ENCODE data around the gene LRRC28. TPM values are rescaled to one million over a fixed set of nuclear protein-coding genes. Genes with fewer than 3 reads are reported as not detected.

LRRC28 gene
- total RNA-seq (2021; ENCODE audit: unreplicated experiment) (21.4 TPM), Bru-seq, nascent RNA (percentile 60 among the genes with signal in this experiment), BruChase-seq, experiment 1, labeled RNA remaining after a 6-hour chase (percentile 56 among the genes with signal in this experiment), BruChase-seq, experiment 2, labeled RNA remaining after a 2-hour chase (percentile 61 among the genes with signal in this experiment)
- 13.2 and 15.8 TPM in 2 replicates for polyA plus RNA-seq (2012)
- long read RNA-seq, full-length matches to known transcripts = 6 of 20 reads
- long read RNA-seq, partial matches to known transcripts = 1 of 20 reads
- long read RNA-seq, other reads (novel, unspliced or antisense) = 13 of 20 reads

DNA sequence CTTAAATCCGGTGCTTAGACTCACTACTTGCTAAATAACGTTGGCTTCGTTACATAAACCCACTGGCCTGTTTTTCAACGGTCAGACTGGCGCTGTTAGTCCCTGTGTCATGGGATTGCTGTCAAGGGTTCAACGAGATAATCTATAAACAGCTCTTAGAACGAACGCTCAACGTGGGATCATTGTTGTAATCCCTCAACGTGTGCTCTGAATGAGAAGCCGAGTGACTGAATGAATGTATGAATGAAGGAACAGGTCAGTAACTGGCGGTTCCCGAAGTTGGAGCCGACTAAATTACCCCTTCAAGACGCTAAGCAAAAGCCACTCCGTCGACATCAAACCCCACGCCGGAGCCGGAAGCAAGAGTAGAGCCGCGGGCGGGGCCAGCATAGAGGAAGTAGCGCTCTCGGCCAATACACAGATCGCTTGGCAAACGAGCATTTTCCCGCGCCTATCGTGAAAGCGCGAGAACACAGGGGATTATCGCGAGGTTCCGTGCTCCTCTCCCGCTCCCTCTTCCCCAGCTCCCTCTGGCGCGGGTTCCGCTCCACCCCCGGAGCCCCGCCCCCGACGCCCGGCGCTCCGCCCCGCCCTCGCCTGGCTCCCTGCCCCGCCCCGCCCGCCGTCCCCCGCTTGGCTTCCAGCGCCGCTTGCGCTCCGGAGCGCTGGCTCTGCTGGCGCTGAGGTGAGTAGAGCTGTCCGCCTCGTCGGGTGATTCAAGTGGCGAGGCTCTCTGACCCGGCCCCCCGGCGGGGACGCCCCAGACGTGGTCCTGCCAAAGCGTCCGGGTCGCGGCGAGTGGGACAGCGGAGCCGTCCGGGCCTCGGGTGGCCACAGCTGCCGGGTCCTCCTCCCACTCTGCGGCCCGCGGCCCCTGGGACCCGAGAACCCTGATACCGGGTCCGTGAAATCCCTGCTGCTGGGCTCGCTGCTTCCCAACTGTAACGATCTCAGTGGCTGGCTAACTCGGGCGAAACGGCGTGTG is at the start of gene LRRC28:
LRRC28 (plus strand) TSS at position 625 of the 985 bp plus-strand sequence. CDS start 4,477 bp downstream, outside the sequence.
- TSS peak; percentile 78 for BruUV-seq (replicated peaks)
- CTCF ChIA-PET = interaction anchor here (1.0 to 1.9 kb wide), 5 partner anchors 21 to 505 kb away, joined by 3 to 8 read pairs (median 4); no protein-coding TSS in a partner anchor

More for the DNA sequence above, at the start of gene LRRC28:
- ChIA-PET RAD21 (ENCODE audit: low non-redundant PET in 1 of 2, low total read pairs in 2 of 2, uncharacterized antibody in 2 of 2, unreplicated experiment in 2 of 2) (interaction anchor here (0.6 to 0.9 kb wide), 2 partner anchors 453 to 465 kb away, joined by 3 read pairs; no protein-coding TSS in a partner anchor), POLR2A (interaction anchor here (0.7 to 1.5 kb wide), 8 partner anchors 9 to 453 kb away, joined by 3 to 6 read pairs (median 3); no protein-coding TSS in a partner anchor)
- Histone ChIP-seq H3K4me2 (ENCODE audit: low read length) (peak within 1 kb of the TSS; percentile 74), H3K9me3 (ENCODE audit: control insufficient read depth in 1 of 2, insufficient read depth in 1 of 2, low read depth in 1 of 2, low read length in 2 of 2) (no peaks in the 10 kb centered on the region), H3K36me3 (ENCODE audit: control insufficient read depth in 1 of 2, insufficient read depth in 2 of 2, low read length in 2 of 2) (no peaks in the 10 kb centered on the region), H3K4me1 (ENCODE audit: control insufficient read depth in 1 of 2, insufficient read depth in 2 of 2, low read length in 2 of 2) (peaks cover 11 to 23% of the 10 kb centered on the region in 2 experiments; a peak in 3 of 4 replicates), H3K27ac (ENCODE audit: low read depth, low read length) (peak within 1 kb of the TSS; percentile 70), H4K20me1 (ENCODE audit: insufficient read depth) (no peaks in the 10 kb centered on the region), H3K4me3 (replicated peaks in 1 of 2; ENCODE audit: low read depth in 1 of 2, low read length in 2 of 2) (peak within 1 kb of the TSS; percentile 77 to 83), H3K27me3 (ENCODE audit: insufficient read depth, low read length) (no peaks in the 10 kb centered on the region), H3K9me2 (ENCODE audit: insufficient read depth) (no peaks in the 10 kb centered on the region), H3K79me2 (ENCODE audit: insufficient read depth, low read length) (peaks cover 16% of the 10 kb centered on the region), H2AFZ (ENCODE audit: low read depth, low read length, poor library complexity, severe bottlenecking) (peak within 1 kb of the TSS; percentile 65), H3K9ac (ENCODE audit: low read length) (peak within 1 kb of the TSS; percentile 81)
- TF ChIP-seq POLR2A (IDR thresholded peaks at IDR 0.05; ENCODE audit: borderline replicate concordance, extremely low read depth, insufficient read depth, insufficient read length) (peak; percentile 55), EGR1 (IDR thresholded peaks at IDR 0.05; ENCODE audit: low read depth) (peak; percentile 26; the same call in 1 of the 2 replicates), CEBPB (IDR thresholded peaks at IDR 0.05; ENCODE audit: low read depth) (no peak), SIN3A (IDR thresholded peaks at IDR 0.05; ENCODE audit: low read depth) (peak; percentile 59; the same call in 1 of the 2 replicates), CBX3 (IDR thresholded peaks at IDR 0.05; ENCODE audit: low read depth) (0 out of 2 replicates have a peak, but pooled peaks have one; percentile 54), TCF7L2 (IDR thresholded peaks at IDR 0.05; ENCODE audit: borderline replicate concordance, extremely low read depth, insufficient read depth, insufficient read length) (peak; percentile 30), FOSL1 (IDR thresholded peaks at IDR 0.05; ENCODE audit: low read depth) (no peak), POLR2AphosphoS5 (IDR thresholded peaks at IDR 0.05; ENCODE audit: low read depth, low read length) (peak; percentile 94), YY1 (IDR thresholded peaks at IDR 0.05; ENCODE audit: extremely low read depth, insufficient replicate concordance, low read depth, low read length) (peak; percentile 22), ZFX (IDR thresholded peaks at IDR 0.05) (peak; percentile 45; the same call in 1 of the 2 replicates), ZNF274 (IDR thresholded peaks at IDR 0.05; ENCODE audit: low read depth, low read length) (no peak), ELF1 (IDR thresholded peaks at IDR 0.05; ENCODE audit: borderline replicate concordance, low read depth) (peak; percentile 86), SP1 (IDR thresholded peaks at IDR 0.05; ENCODE audit: low read depth) (peak; percentile 89)
- TF ChIP-seq, protein P1, sequence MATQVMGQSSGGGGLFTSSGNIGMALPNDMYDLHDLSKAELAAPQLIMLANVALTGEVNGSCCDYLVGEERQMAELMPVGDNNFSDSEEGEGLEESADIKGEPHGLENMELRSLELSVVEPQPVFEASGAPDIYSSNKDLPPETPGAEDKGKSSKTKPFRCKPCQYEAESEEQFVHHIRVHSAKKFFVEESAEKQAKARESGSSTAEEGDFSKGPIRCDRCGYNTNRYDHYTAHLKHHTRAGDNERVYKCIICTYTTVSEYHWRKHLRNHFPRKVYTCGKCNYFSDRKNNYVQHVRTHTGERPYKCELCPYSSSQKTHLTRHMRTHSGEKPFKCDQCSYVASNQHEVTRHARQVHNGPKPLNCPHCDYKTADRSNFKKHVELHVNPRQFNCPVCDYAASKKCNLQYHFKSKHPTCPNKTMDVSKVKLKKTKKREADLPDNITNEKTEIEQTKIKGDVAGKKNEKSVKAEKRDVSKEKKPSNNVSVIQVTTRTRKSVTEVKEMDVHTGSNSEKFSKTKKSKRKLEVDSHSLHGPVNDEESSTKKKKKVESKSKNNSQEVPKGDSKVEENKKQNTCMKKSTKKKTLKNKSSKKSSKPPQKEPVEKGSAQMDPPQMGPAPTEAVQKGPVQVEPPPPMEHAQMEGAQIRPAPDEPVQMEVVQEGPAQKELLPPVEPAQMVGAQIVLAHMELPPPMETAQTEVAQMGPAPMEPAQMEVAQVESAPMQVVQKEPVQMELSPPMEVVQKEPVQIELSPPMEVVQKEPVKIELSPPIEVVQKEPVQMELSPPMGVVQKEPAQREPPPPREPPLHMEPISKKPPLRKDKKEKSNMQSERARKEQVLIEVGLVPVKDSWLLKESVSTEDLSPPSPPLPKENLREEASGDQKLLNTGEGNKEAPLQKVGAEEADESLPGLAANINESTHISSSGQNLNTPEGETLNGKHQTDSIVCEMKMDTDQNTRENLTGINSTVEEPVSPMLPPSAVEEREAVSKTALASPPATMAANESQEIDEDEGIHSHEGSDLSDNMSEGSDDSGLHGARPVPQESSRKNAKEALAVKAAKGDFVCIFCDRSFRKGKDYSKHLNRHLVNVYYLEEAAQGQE (IDR thresholded peaks at IDR 0.05; ENCODE audit: low read depth) = no peak
- TF ChIP-seq, protein P2, sequence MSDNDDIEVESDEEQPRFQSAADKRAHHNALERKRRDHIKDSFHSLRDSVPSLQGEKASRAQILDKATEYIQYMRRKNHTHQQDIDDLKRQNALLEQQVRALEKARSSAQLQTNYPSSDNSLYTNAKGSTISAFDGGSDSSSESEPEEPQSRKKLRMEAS (IDR thresholded peaks at IDR 0.05) = no peak; the same call in 1 of the 2 replicates
- TF ChIP-seq, protein P3, sequence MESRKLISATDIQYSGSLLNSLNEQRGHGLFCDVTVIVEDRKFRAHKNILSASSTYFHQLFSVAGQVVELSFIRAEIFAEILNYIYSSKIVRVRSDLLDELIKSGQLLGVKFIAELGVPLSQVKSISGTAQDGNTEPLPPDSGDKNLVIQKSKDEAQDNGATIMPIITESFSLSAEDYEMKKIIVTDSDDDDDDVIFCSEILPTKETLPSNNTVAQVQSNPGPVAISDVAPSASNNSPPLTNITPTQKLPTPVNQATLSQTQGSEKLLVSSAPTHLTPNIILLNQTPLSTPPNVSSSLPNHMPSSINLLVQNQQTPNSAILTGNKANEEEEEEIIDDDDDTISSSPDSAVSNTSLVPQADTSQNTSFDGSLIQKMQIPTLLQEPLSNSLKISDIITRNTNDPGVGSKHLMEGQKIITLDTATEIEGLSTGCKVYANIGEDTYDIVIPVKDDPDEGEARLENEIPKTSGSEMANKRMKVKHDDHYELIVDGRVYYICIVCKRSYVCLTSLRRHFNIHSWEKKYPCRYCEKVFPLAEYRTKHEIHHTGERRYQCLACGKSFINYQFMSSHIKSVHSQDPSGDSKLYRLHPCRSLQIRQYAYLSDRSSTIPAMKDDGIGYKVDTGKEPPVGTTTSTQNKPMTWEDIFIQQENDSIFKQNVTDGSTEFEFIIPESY (IDR thresholded peaks at IDR 0.05; ENCODE audit: extremely low read depth, insufficient replicate concordance, low read length) = peak; percentile 97
- ATAC-seq = peak; percentile 97
- DNase-seq (ENCODE audit: low read depth, low spot score) = peak; percentile 97
- intact Hi-C loops (cut with micrococcal nuclease) = loop anchor here (1.0 to 5.0 kb wide), 2 partner anchors 128 to 149 kb away; no protein-coding TSS in a partner anchor

Data from HCT116 (cell line).